GM15510 (cell line): ENCODE data around the gene HSP90AB1.

ENCODE experiments used
- POLR2A ChIP-seq: IDR thresholded peaks from 3 replicates; pipeline ENCODE4 v1.6.1; 2011; ENCODE audit warnings: borderline replicate concordance; ENCODE audit not compliant: insufficient read length; ENCODE audit errors: extremely low read depth

Gene HSP90AB1

GRCh38 chr6:44246663-44247337, at the start of gene HSP90AB1:
Gene HSP90AB1 (plus strand): TSS chr6:44247101. CDS start chr6:44248630, 1,529 bp downstream.
- TF ChIP-seq POLR2A: peak; percentile 100

GRCh38 chr6:44198684-44199083, 48.2 kb upstream of the HSP90AB1 start:
- no peak for TF ChIP-seq POLR2A

GRCh38 chr6:44199883-44200282, 47.0 kb upstream of the HSP90AB1 start:
- TF ChIP-seq POLR2A: no peak

- TF ChIP-seq POLR2A: no peak
Measured at GRCh38 chr6:44201200-44201599, 45.7 kb upstream of the HSP90AB1 start.

- TF ChIP-seq POLR2A: no peak
Measured at GRCh38 chr6:44201638-44202303, 45.1 kb upstream of the HSP90AB1 start.

- no peak for TF ChIP-seq POLR2A
Measured at GRCh38 chr6:44202332-44202971, 44.4 kb upstream of the HSP90AB1 start.

GRCh38 chr6:44202972-44203750, 43.7 kb upstream of the HSP90AB1 start:
- TF ChIP-seq POLR2A: no peak

GRCh38 chr6:44203955-44204354, 42.9 kb upstream of the HSP90AB1 start:
- no peak for TF ChIP-seq POLR2A

- TF ChIP-seq POLR2A: no peak
Measured at GRCh38 chr6:44207966-44208365, 38.9 kb upstream of the HSP90AB1 start.

- no peak for TF ChIP-seq POLR2A
Measured at GRCh38 chr6:44211284-44211683, 35.6 kb upstream of the HSP90AB1 start.

GRCh38 chr6:44214307-44214706, 32.6 kb upstream of the HSP90AB1 start:
- TF ChIP-seq POLR2A: no peak

- TF ChIP-seq POLR2A: no peak
Measured at GRCh38 chr6:44216677-44217331, 30.1 kb upstream of the HSP90AB1 start, which contains the start of gene MYMX. Gene MYMX (plus strand): TSS chr6:44216926. CDS start chr6:44217472, 546 bp downstream.

GRCh38 chr6:44217332-44218143, 29.4 kb upstream of the HSP90AB1 start:
- TF ChIP-seq POLR2A: no peak

- peak; percentile 63 for TF ChIP-seq POLR2A
Measured at GRCh38 chr6:44219053-44219814, 27.7 kb upstream of the HSP90AB1 start.
